ENCODE data around the gene SOX30. TPM values are rescaled to one million over a fixed set of nuclear protein-coding genes. Genes with fewer than 3 reads are reported as not detected.

SOX30 gene
- total RNA-seq, 2 donors from 2014 or later: not detected

- 35 to 52% methylated on average over 1 of the region's 1 CpG for WGBS, 2 donors
- no peak for DNase-seq
These were observed 6.7 kb upstream of the SOX30 start for GRCh38 chr5:157658893-157659292.

DNA sequence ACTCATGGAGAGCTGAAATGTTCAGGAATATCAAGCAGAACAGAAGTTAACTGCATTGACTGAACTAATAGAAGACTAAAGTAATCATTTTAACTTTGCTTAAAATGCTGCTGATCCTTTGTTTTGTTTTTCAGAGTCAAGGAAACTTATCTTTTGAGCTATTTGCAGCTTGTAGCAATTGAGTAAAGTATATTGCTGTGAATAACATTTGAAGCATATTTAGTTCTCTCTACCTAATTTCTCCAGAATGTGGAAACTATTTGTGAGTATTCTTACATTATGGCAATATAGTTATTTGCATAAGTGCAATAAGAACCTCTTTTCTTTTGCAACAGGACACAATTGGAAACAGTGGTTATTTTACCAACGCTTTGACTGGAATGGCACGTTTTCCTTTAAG, 5.3 kb upstream of the SOX30 start:
- intact Hi-C loops (cut with DNase I): no loop called here
- H3K4me3 ChIP-seq: no peak overlapping the region
- DNase-seq (no peak), ATAC-seq (no peak)
- TF ChIP-seq POLR2A (IDR thresholded peaks at IDR 0.05): no peak
- TF ChIP-seq, protein P1, sequence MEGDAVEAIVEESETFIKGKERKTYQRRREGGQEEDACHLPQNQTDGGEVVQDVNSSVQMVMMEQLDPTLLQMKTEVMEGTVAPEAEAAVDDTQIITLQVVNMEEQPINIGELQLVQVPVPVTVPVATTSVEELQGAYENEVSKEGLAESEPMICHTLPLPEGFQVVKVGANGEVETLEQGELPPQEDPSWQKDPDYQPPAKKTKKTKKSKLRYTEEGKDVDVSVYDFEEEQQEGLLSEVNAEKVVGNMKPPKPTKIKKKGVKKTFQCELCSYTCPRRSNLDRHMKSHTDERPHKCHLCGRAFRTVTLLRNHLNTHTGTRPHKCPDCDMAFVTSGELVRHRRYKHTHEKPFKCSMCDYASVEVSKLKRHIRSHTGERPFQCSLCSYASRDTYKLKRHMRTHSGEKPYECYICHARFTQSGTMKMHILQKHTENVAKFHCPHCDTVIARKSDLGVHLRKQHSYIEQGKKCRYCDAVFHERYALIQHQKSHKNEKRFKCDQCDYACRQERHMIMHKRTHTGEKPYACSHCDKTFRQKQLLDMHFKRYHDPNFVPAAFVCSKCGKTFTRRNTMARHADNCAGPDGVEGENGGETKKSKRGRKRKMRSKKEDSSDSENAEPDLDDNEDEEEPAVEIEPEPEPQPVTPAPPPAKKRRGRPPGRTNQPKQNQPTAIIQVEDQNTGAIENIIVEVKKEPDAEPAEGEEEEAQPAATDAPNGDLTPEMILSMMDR (IDR thresholded peaks at IDR 0.05): no peak
- 65 to 81% methylated on average over 2 of the region's 2 CpGs for WGBS, 2 donors
- no peak overlapping the region for H3K27ac ChIP-seq
- H3K36me3 ChIP-seq (replicated peaks in 1 of 2; ENCODE audit: insufficient read depth in 1 of 2, low read depth in 2 of 2): no peaks in the 10 kb centered on the region
- no peaks in the 10 kb centered on the region for H3K9me3 ChIP-seq
- no peaks in the 10 kb centered on the region for H3K4me1 ChIP-seq
- H3K27me3 ChIP-seq: no peaks in the 10 kb centered on the region

More at GRCh38 chr5:157658893-157659292, 6.7 kb upstream of the SOX30 start:
- H3K4me1 ChIP-seq: no peaks in the 10 kb centered on the region
- no peaks in the 10 kb centered on the region for H3K36me3 ChIP-seq (replicated peaks in 1 of 2; ENCODE audit: insufficient read depth in 1 of 2, low read depth in 2 of 2)
- no peak for ATAC-seq
- H3K27me3 ChIP-seq: no peaks in the 10 kb centered on the region
- H3K27ac ChIP-seq: no peak overlapping the region
- no peaks in the 10 kb centered on the region for H3K9me3 ChIP-seq
- intact Hi-C loops (cut with DNase I): no loop called here
- TF ChIP-seq POLR2A (IDR thresholded peaks at IDR 0.05): no peak
- TF ChIP-seq, protein P1 (IDR thresholded peaks at IDR 0.05): no peak
- H3K4me3 ChIP-seq: no peak overlapping the region

DNA sequence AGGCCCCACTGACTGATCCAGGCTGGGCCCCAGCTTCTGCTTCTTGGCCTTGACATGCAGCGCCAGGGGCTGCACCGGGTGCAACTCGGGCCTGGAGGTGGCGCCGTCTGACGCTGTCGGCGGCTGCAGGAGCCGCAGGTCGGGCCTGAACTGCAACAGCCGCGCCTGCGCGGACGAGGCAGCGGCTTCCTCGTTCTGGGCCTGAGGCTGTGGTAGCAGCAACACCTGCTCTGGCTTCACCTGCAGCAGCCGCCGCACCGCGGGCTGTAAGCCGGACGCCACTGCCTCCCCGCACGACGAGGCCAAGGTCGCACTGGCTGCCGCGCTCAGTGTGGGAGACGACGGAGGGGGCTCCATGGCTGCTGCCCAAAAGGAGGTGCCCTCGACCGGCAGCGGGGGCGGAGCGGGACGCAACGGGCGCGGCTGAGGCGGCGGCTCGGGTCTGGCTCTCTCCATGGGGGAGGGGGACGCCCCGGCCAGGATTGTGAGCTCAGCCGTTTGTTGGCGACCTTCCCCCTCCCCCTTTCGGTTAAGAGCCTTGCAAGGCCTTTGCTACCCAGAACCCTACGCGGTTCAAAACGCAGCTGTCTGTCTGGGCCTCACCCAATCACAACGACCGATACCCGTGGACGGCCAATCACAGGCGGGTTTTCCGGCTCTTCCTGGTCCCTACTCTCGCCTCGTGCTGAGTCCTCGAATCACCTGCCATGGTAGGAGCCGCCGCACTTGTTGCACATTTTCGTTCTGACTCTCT, 438 bp downstream of the SOX30 start:
- no peaks in the 10 kb centered on the region for H3K27me3 ChIP-seq
- no peaks in the 10 kb centered on the region for H3K9me3 ChIP-seq
- no peak overlapping the region for H3K27ac ChIP-seq
- H3K4me1 ChIP-seq: peaks cover 9% of the 10 kb centered on the region
- WGBS, 2 donors: 20 to 60% methylated on average over 24 to 62 of the region's 63 CpGs
- no peaks in the 10 kb centered on the region for H3K36me3 ChIP-seq (replicated peaks in 1 of 2; ENCODE audit: insufficient read depth in 1 of 2, low read depth in 2 of 2)
- TF ChIP-seq, protein P1 (IDR thresholded peaks at IDR 0.05): peak in 4 of 7 experiments; percentile 7 to 22 (median 20)
- peak in 1 of 3 donors; percentile 32 for TF ChIP-seq POLR2A (IDR thresholded peaks at IDR 0.05)
- intact Hi-C loops (cut with DNase I): no loop called here
- H3K4me3 ChIP-seq: no peak overlapping the region
- ATAC-seq (peak; percentile 81), DNase-seq (peak; percentile 48 to 73 (median 64))

DNA sequence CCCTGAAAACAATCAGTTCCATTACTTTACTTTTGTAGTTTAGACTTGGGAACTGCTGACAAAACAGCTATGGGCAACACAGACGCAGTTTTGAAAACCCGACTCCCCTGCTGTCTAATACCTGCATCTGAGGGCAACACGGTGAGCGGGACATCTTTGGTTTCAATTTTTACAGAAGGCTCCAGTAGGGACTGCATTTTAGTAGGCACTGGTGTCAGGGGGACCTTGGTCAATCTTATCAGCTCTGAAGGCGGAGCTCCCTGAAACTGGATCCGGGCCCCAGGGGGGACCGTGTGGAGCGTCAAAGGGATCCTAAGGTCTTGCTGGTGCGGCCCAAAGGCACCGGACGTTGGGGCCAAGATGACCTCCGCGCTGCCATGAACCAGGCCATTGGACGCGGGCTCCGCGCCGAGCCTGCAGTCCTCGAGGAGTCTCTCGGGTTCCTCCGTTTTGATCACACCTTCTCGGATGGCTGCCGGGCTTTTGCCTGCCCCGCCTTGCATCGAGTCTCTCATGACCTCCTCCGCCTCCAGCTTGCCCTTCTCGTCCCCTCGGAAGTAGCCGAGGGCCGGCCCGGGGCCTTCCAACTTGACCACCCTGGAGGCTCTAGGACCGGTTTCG, 1.1 kb downstream of the SOX30 start:
- H3K4me1 ChIP-seq: peaks cover 9% of the 10 kb centered on the region
- ATAC-seq (no peak), DNase-seq (no peak)
- no peaks in the 10 kb centered on the region for H3K9me3 ChIP-seq
- TF ChIP-seq POLR2A (IDR thresholded peaks at IDR 0.05): no peak
- TF ChIP-seq, protein P1 (IDR thresholded peaks at IDR 0.05): no peak
- intact Hi-C loops (cut with DNase I): no loop called here
- H3K4me3 ChIP-seq: no peak overlapping the region
- no peaks in the 10 kb centered on the region for H3K36me3 ChIP-seq (replicated peaks in 1 of 2; ENCODE audit: insufficient read depth in 1 of 2, low read depth in 2 of 2)
- H3K27ac ChIP-seq: no peak overlapping the region
- H3K27me3 ChIP-seq: no peaks in the 10 kb centered on the region
- WGBS, 2 donors: 59 to 71% methylated on average over 17 to 33 of the region's 33 CpGs

Measured in body of pancreas (tissue), 4 donors.